ENCODE data around the gene RHOA. TPM values are rescaled to one million over a fixed set of nuclear protein-coding genes. Genes with fewer than 3 reads are reported as not detected.

The RHOA gene
- polyA plus RNA-seq, 2 of the 4 experiments (the other 2 are of a cell fraction): 332 to 549 TPM

DNA sequence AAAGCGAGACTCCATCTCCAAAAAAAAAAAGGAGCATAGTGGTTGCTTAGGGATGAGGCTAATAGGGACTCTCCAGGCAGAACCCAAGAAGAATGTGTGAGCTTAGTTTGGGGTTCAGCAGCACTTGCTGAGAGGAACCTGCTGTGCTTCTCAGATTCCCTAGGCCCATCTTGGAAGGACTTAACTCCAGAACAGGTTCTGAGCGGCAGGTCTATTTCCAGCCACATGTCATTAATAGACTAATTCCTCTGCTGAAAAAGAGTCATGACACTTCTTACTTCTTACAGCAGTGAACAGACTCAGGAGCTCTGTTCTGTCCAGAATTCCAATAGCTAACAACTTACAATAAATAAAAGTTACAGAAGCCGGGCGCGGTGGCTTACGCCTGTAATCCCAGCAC, 22.5 kb downstream of the RHOA start:
- FAIRE-seq: no peak
- DNase-seq (ENCODE audit: low read depth in 1 of 2, low spot score in 1 of 2): no peak
- ChIA-PET POLR2A (interaction anchor here (0.8 to 1.2 kb wide), 2 partner anchors 22 to 31 kb away, joined by 3 read pairs; no protein-coding TSS in a partner anchor), CTCF (no interaction called here)
- H3K4me3 ChIP-seq: no peak overlapping the region
- H3K4me1 ChIP-seq: peaks cover 10% of the 10 kb centered on the region
- no peaks in the 10 kb centered on the region for H3K9me3 ChIP-seq
- WGBS (ENCODE audit: missing lambda C conversion rate): 95% methylated on average over 6 of the region's 6 CpGs
- H3K27ac ChIP-seq: no peak overlapping the region
- ATAC-seq: 0 out of 6 replicates have a peak, but pooled peaks of 1 of the 2 experiments have one; percentile 19
- TF ChIP-seq FOSL2 (IDR thresholded peaks at IDR 0.05) (no peak), FOSL2 (CRISPR knock-in tag; IDR thresholded peaks at IDR 0.05) (no peak), NR3C1 (IDR thresholded peaks at IDR 0.05) (no peak), EHF (CRISPR knock-in tag; IDR thresholded peaks at IDR 0.05) (no peak), ELK1 (IDR thresholded peaks at IDR 0.05; ENCODE audit: low read depth, low read length) (no peak), RCOR1 (IDR thresholded peaks at IDR 0.05; ENCODE audit: low read depth, low read length) (no peak), USF2 (IDR thresholded peaks at IDR 0.05) (no peak), CBX2 (IDR thresholded peaks at IDR 0.05; ENCODE audit: borderline replicate concordance, low read depth) (no peak), ZSCAN20 (CRISPR knock-in tag; IDR thresholded peaks at IDR 0.05) (no peak), NFE2L2 (conservative IDR thresholded peaks at IDR 0.05; ENCODE audit: low read length) (no peak), HEYL (CRISPR knock-in tag; IDR thresholded peaks at IDR 0.05) (no peak), MAZ (IDR thresholded peaks at IDR 0.05; ENCODE audit: borderline replicate concordance, low read depth, low read length) (no peak), CHD4 (IDR thresholded peaks at IDR 0.05; ENCODE audit: borderline replicate concordance) (no peak)
- TF ChIP-seq, protein P1, sequence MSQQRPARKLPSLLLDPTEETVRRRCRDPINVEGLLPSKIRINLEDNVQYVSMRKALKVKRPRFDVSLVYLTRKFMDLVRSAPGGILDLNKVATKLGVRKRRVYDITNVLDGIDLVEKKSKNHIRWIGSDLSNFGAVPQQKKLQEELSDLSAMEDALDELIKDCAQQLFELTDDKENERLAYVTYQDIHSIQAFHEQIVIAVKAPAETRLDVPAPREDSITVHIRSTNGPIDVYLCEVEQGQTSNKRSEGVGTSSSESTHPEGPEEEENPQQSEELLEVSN (IDR thresholded peaks at IDR 0.05; ENCODE audit: borderline replicate concordance, low read depth): no peak
- H3K4me2 ChIP-seq: no peak overlapping the region

GRCh38 chr3:49388289-49388820, 23.4 kb downstream of the RHOA start:
- Histone ChIP-seq H3K4me3 (no peak overlapping the region), H3K9me3 (no peaks in the 10 kb centered on the region), H3K4me2 (no peak overlapping the region), H3K27ac (no peak overlapping the region), H3K4me1 (peaks cover 10% of the 10 kb centered on the region)
- ChIA-PET POLR2A (no interaction called here), CTCF (interaction anchor here (1.0 kb wide), 1 partner anchor 32 kb away, joined by 3 read pairs; no protein-coding TSS in a partner anchor)
- no peak for DNase-seq (ENCODE audit: low read depth in 1 of 2, low spot score in 1 of 2)
- WGBS (ENCODE audit: missing lambda C conversion rate): 80% methylated on average over 1 of the region's 1 CpG
- no peak for FAIRE-seq
- ATAC-seq: 0 out of 6 replicates have a peak, but pooled peaks of 1 of the 2 experiments have one; percentile 19
- TF ChIP-seq JUN (IDR thresholded peaks at IDR 0.05): no peak

- ChIA-PET CTCF (no interaction called here), POLR2A (no interaction called here)
- ATAC-seq (peak in 1 of 2 experiments; percentile 46; a peak in 3 of 6 replicates), DNase-seq (ENCODE audit: low read depth in 1 of 2, low spot score in 1 of 2) (peak in 1 of 2 experiments; percentile 30), FAIRE-seq (no peak)
- TF ChIP-seq ZC3H11A (IDR thresholded peaks at IDR 0.05) (no peak), EHF (CRISPR knock-in tag; IDR thresholded peaks at IDR 0.05) (no peak), HES2 (IDR thresholded peaks at IDR 0.05) (no peak), NPAS2 (CRISPR knock-in tag; IDR thresholded peaks at IDR 0.05; ENCODE audit: borderline replicate concordance) (no peak)
- Histone ChIP-seq H3K4me3 (no peak overlapping the region), H3K27ac (no peak overlapping the region), H3K4me1 (peaks cover 10% of the 10 kb centered on the region), H3K9me3 (no peaks in the 10 kb centered on the region), H3K4me2 (no peak overlapping the region)
- 91% methylated on average over 2 of the region's 2 CpGs for WGBS (ENCODE audit: missing lambda C conversion rate)
These were observed 24.1 kb downstream of the RHOA start for GRCh38 chr3:49387721-49388120.
